GM19324 (cell line): ENCODE measurements around the gene ASB16.
"Not testable (repeated sequence)": the region's sequence is repeated elsewhere in the genome, so short reads cannot be mapped to it uniquely, and the experiment has no call there.

Experiments
- ATAC-seq: cut with Tn5 transposase; IDR thresholded peaks from one replicate; pipeline ENCODE4 v1.9.1; 2021; ENCODE audit warnings: mild to moderate bottlenecking, moderate library complexity; ENCODE audit not compliant: unreplicated experiment, low FRiP score

ASB16 gene

DNA sequence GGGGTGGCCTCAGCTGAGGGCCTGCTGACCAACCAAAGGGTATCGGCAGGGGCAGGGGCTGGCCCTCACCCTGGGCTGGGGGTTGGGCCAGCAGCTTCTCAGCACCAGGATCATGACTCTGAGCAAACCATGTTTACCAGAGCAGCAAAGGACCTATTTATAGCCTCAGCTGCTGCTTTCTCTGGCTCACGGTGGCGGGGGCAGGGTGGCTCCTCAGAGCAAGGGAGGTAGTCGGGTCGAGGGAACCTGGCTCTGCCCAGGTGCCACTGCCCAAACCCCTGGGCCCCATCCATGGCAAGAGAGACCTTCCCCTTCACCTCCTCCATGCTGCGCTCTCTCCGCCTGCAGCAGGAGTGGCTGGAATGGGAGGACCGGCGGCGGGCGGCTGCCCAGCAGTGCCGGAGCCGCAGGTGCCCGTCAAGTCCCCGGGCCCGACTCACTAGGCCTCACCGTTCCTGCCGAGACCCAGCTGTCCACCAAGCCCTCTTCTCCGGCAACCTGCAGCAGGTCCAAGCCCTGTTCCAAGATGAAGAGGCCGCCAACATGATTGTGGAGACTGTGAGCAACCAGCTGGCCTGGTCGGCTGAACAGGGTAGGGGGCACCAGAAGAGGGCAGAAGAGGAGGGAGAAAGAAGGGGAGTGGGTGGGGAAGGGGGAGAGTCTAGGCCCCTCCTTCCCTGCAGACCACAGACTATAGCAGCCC is at the start of gene ASB16:
Gene ASB16, plus strand, starts transcription at position 206 of the 703 bp plus-strand sequence. Its CDS starts 86 bp downstream, at position 292.
- ATAC-seq, result no peak

DNA sequence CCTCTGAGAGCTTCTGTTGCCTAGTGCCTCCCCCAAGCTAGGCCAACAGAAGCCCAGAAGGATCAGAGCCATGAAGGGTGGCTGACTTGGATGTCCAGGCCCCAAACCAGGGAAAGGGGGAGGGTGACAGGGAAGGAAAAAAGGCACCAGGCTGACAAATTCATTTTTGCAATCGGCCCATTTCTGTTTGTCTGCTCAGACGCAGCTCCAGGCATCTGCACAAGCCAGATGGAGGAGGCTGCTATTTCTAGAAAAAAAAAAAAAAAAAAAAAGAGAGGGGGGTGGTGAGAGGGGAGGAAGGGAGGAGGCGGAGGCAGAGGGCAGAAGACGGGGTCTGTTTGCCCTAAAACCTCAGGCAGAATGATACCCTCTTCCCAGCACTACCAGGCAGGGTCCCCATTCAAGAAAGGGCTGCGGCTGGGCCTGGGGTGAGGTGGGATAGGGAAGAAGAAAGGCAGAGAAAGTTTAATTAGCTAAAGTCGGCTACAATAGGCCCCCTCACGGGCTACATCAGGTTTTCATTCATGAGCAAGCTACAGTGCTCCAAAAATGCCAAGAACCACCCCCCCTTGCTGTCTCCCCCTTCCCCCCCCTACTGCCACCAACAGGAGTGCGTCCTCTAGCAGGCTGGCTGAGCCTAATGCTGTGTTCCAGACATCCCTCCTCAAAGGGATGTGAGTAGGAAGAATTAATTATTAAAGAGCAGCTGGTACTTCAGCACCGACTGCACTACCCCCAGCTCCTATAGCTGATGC is 49.5 kb upstream of the ASB16 start:
- no peak for ATAC-seq

DNA sequence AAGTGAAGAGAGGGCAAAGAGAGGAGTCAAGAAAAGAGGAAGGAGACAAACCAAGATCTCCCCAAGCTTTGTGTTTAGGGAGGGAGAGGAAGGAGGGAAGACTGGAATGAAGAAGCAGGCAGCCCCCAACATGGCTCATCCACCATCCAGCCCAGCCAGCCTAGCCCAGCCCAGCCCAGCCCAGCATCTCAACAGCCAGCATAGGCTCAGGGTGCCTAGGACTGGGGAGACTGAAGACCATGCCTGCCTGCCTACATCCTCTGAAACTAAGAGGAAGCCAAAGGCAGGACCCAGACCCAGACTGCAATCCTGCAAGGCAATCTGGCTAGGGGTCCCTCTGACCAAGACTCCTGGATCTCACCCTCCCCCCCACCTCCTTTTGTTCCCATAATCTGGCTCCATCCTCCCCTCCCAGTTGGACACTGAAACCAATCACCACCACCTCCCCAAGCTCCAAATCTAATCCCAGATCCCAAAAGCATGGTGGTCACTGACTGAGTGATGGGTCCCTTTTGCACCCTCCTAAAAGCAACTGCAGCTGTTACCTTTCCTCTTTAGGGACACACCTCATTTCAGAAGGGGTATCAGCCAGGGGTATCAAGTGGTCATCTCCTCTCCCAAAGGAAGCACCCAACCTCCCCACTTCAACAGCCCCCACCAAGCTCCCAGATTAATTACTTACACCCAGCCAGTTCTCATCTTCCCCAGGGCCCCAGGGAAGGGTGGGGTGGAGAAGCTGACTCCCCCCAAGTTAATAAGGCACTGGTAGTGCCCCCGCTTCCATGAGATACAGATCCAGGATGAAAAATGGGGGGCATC is 48.3 kb upstream of the ASB16 start:
- no peak for ATAC-seq

DNA sequence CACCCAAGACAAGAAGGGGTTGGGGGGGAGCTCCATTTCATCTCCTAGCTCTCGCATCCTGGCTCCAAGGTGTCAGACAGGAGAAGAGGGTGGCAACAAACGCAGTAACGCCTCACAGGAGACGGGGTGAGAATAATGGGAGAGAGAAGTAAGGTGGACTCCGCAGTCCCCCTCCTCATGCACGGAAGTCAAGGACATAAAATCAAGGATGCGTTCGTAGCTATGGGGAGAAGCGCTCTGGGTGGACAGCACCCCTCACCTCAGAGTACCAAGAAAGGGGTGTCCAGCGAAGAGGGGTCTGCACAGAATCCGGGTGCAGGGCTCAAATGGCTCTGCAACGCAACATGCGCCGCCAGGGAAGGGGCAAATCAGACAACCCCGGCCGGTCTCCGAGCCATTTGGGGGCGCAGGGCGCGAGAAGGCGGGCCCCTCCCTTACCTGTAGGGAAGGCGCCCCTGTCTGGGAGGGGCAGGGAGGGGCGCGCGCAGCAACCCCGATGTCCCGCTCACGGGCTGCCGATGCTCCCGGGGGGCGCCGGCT is 47.6 kb upstream of the ASB16 start:
- peak; percentile 32 for ATAC-seq

DNA sequence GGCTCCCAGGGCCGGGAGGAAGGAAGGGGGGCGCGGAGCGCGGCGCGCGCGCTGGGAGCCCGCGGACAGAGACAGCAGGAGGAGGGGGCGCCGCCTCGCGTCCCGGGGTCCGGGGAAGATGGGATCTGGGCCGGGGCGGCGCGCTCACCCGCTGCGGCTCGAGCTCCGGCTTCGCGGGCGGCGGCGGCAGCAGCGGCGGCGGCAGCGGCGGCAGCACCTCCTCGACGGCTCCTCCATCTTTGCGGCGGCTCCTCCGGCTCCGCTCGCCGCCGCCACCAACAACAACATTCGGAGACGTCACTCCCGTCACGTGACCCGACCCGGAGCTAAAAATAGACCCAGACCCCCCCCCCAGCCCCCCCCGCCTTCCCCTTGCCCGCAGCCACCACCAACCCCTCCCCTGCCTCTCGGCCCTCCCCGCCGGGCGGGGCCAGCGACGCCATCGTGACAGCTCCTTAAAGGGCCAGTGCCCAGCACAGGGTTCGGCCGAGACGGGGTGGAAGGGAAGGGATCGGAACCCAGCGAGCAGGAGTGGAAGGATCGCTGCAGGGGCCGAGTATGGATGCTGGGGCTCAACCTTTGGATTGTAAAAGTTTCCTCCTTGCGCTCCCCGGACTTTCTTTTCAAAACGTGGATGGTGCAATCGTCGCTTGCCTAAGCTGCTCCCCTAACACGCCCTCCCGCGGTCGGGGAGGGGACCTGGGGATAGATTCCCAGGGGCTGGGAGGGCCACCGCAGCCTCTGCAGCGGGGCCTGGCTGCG is 47.0 kb upstream of the ASB16 start, which contains the start of gene HDAC5:
Gene HDAC5, minus strand, starts transcription at position 286 of the 762 bp plus-strand sequence. CDS start 6,126 bp downstream, outside the sequence.
- ATAC-seq, result peak; percentile 87

- ATAC-seq, result no peak
Measured at GRCh38 chr17:44124118-44124438, 46.4 kb upstream of the ASB16 start.

DNA sequence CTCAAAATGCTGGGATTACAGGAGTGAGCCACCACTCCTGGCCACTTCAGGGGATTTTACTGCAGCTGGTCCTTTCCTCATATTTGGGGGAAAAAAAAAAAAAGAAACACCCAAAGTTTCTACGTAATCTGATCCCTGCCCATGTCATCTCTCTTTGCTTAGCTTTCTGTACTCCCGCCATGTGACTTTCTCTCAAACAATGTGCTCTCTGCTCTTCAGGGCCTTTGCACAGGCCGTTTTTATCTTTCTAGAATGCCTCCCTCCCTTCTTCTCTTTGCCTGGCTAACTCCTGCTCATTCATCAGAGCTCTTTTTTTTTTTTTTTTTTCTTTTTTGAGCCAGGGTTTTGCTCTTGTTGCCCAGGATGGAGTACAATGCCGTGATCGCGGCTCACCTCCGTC is 42.1 kb upstream of the ASB16 start:
- no peak for ATAC-seq

- no peak for ATAC-seq
Measured at GRCh38 chr17:44130693-44131349, 39.7 kb upstream of the ASB16 start.

GRCh38 chr17:44131372-44131771 is 39.1 kb upstream of the ASB16 start:
- not testable (repeated sequence) for ATAC-seq

- no peak for ATAC-seq
Measured at GRCh38 chr17:44132275-44132821, 38.2 kb upstream of the ASB16 start.

GRCh38 chr17:44133918-44134476 is 36.5 kb upstream of the ASB16 start:
- no peak for ATAC-seq

GRCh38 chr17:44134752-44135568 is 35.5 kb upstream of the ASB16 start:
- no peak for ATAC-seq

DNA sequence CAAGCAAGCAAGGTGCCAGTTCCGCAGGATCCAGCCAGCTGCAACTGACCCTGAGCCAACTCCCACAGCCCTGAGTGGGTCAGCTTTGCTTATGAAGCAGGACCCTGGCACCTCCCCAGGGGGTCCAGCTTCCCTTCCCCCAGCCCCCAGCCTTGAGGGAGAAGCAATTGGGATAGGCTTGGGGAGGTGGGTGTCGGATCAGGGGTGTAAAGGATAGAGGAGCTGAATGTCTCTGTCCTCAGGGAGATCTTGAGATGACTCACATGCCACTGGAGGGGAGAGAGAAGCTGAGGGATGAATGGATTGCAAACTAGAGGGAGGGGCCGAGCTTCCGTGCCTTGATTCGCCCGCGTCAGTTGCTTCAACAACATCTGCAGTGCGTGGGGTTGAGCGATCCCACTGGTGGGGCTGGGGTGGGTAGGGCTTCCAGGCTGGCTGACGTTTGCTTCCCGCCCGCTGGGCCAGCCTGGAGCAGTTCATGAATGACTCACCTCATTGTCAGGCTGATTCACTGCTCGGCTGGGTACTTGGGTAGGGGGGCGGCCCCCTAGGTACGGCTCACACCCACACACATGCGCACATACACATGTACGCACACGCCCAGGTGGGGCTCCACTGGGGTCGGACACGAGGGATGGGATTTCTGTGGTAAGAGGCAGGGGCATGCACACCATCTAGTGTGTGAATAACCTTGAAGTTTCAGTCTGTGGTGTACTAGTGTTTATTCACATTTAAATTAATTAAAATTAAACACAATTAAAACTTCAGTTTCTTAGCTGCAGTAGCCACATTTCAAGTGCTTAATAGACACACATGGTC is 32.4 kb upstream of the ASB16 start:
- no peak for ATAC-seq

GRCh38 chr17:44143921-44144320 is 26.6 kb upstream of the ASB16 start:
- not testable (repeated sequence) for ATAC-seq

GRCh38 chr17:44144966-44145739 is 25.4 kb upstream of the ASB16 start:
- no peak for ATAC-seq
